ENCODE data around the gene RALGPS1.

RALGPS1 gene

GRCh38 chr9:127105805-127106465 lies 191.4 kb downstream of the RALGPS1 start:
- DNase-seq: no peak

- DNase-seq: no peak
These were observed 191.9 kb downstream of the RALGPS1 start for GRCh38 chr9:127106466-127106855.

- no peak for DNase-seq
These were observed 192.8 kb downstream of the RALGPS1 start for GRCh38 chr9:127107171-127107928.

- DNase-seq: no peak
These were observed 193.6 kb downstream of the RALGPS1 start for GRCh38 chr9:127107929-127108876.

- DNase-seq: no peak
These were observed 194.7 kb downstream of the RALGPS1 start for GRCh38 chr9:127109212-127109711.

GRCh38 chr9:127112056-127112455 lies 197.5 kb downstream of the RALGPS1 start:
- no peak for DNase-seq

- no peak for DNase-seq
These were observed 198.2 kb downstream of the RALGPS1 start for GRCh38 chr9:127112735-127113161.

GRCh38 chr9:127113191-127113972 lies 198.8 kb downstream of the RALGPS1 start:
- no peak for DNase-seq

GRCh38 chr9:127114606-127115005 lies 200.0 kb downstream of the RALGPS1 start:
- no peak for DNase-seq

GRCh38 chr9:127116088-127116726 lies 201.6 kb downstream of the RALGPS1 start:
- DNase-seq: no peak

GRCh38 chr9:127116957-127117356 lies 202.4 kb downstream of the RALGPS1 start:
- DNase-seq: no peak

GRCh38 chr9:127117801-127118200 lies 203.2 kb downstream of the RALGPS1 start:
- no peak for DNase-seq

GRCh38 chr9:127118597-127119319 lies 204.2 kb downstream of the RALGPS1 start:
- no peak for DNase-seq

- DNase-seq: no peak
These were observed 204.7 kb downstream of the RALGPS1 start for GRCh38 chr9:127119320-127119709.

- no peak for DNase-seq
These were observed 207.1 kb downstream of the RALGPS1 start for GRCh38 chr9:127121628-127122175.

GRCh38 chr9:127122176-127123063 lies 207.8 kb downstream of the RALGPS1 start, which contains the start of gene ANGPTL2:
Gene ANGPTL2, minus strand, starts transcription at chr9:127122635. Its CDS starts 13,904 bp downstream, at chr9:127108731.
- no peak for DNase-seq

GRCh38 chr9:127123064-127123890 lies 208.7 kb downstream of the RALGPS1 start:
- no peak for DNase-seq

GRCh38 chr9:127124111-127124531 lies 209.5 kb downstream of the RALGPS1 start:
- DNase-seq: no peak

Data from central memory CD4-positive, alpha-beta T cell (primary cell).